ENCODE data around the gene PCDHGC3. TPM values are rescaled to one million over a fixed set of nuclear protein-coding genes. Genes with fewer than 3 reads are reported as not detected.

PCDHGC3 gene
- total RNA-seq, 1 donor from 2014 or later: 14.7 TPM

GRCh38 chr5:141484641-141485311 is 9.0 kb downstream of the PCDHGC3 start, which contains the start of gene PCDHGC4:
PCDHGC4 (plus strand) TSS chr5:141485030; CDS start chr5:141485174, 144 bp downstream.
- peaks cover 43% of the 10 kb centered on the region for H3K27me3 ChIP-seq
- peaks cover 4% of the 10 kb centered on the region for H3K27me3 Mint-ChIP-seq (ENCODE audit: insufficient read depth, low read depth)
- peaks cover 31% of the 10 kb centered on the region for H3K4me1 Mint-ChIP-seq
- no peak within 1 kb of the TSS for H3K27ac Mint-ChIP-seq
- H3F3A ChIP-seq (ENCODE audit: low read depth): peaks cover 28% of the 10 kb centered on the region
- H3K4me3 ChIP-seq: peak within 1 kb of the TSS; percentile 80
- H2AFZ ChIP-seq (replicated peaks): peak within 1 kb of the TSS; percentile 72
- peaks cover 21% of the 10 kb centered on the region for H3K4me1 ChIP-seq
- H3K36me3 Mint-ChIP-seq: peaks cover 74% of the 10 kb centered on the region
- H3K9ac ChIP-seq: peak within 1 kb of the TSS; percentile 33
- DNase-seq (ENCODE audit: low spot score): peak; percentile 94
- H4K20me1 ChIP-seq (ENCODE audit: low read depth): peaks cover 60% of the 10 kb centered on the region
- H3K27ac ChIP-seq: no peak within 1 kb of the TSS
- no peaks in the 10 kb centered on the region for H3K9me3 ChIP-seq (ENCODE audit: low read depth)
- peak within 1 kb of the TSS; percentile 100 for H3K4me2 ChIP-seq
- H3K9me3 Mint-ChIP-seq: peaks cover 76% of the 10 kb centered on the region
- H3K36me3 ChIP-seq: no peaks in the 10 kb centered on the region
- H3K4me3 Mint-ChIP-seq: peak within 1 kb of the TSS; percentile 66
- peaks cover 40% of the 10 kb centered on the region for H3K79me2 ChIP-seq (ENCODE audit: low read depth)
- TF ChIP-seq EZH2 (IDR thresholded peaks at IDR 0.05) (peak; percentile 22), EZH2phosphoT487 (IDR thresholded peaks at IDR 0.05) (no peak)
- TF ChIP-seq, protein P1, sequence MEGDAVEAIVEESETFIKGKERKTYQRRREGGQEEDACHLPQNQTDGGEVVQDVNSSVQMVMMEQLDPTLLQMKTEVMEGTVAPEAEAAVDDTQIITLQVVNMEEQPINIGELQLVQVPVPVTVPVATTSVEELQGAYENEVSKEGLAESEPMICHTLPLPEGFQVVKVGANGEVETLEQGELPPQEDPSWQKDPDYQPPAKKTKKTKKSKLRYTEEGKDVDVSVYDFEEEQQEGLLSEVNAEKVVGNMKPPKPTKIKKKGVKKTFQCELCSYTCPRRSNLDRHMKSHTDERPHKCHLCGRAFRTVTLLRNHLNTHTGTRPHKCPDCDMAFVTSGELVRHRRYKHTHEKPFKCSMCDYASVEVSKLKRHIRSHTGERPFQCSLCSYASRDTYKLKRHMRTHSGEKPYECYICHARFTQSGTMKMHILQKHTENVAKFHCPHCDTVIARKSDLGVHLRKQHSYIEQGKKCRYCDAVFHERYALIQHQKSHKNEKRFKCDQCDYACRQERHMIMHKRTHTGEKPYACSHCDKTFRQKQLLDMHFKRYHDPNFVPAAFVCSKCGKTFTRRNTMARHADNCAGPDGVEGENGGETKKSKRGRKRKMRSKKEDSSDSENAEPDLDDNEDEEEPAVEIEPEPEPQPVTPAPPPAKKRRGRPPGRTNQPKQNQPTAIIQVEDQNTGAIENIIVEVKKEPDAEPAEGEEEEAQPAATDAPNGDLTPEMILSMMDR (IDR thresholded peaks at IDR 0.05): no peak

GRCh38 chr5:141485321-141486055 is 9.7 kb downstream of the PCDHGC3 start:
- H3K4me3 Mint-ChIP-seq: peak overlapping the region; percentile 66
- peak overlapping the region; percentile 33 for H3K9ac ChIP-seq

DNA sequence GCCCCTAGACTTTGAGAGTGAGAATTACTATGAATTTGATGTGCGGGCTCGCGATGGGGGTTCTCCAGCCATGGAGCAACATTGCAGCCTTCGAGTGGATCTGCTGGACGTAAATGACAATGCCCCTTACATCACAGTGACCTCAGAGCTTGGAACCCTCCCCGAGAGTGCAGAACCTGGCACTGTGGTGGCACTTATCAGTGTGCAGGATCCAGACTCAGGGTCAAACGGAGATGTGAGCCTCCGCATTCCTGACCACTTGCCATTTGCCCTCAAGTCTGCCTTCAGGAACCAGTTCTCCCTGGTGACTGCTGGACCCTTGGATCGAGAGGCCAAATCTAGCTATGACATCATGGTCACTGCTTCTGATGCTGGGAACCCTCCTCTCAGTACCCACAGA is 10.3 kb downstream of the PCDHGC3 start:
- H3K27ac ChIP-seq: no peak overlapping the region
- TF ChIP-seq, protein P1 (IDR thresholded peaks at IDR 0.05): no peak
- no peak for TF ChIP-seq EZH2phosphoT487 (IDR thresholded peaks at IDR 0.05)
- no peak for TF ChIP-seq EZH2 (IDR thresholded peaks at IDR 0.05)
- H3K79me2 ChIP-seq (ENCODE audit: low read depth): peaks cover 40% of the 10 kb centered on the region
- no peak for DNase-seq (ENCODE audit: low spot score)
- H3K9me3 ChIP-seq (ENCODE audit: low read depth): no peaks in the 10 kb centered on the region
- Mint-ChIP-seq H3K4me1 (peaks cover 31% of the 10 kb centered on the region), H3K27ac (no peak overlapping the region), H3K36me3 (peaks cover 76% of the 10 kb centered on the region), H3K9me3 (peaks cover 79% of the 10 kb centered on the region), H3K4me3 (peak overlapping the region; percentile 33), H3K27me3 (ENCODE audit: insufficient read depth, low read depth) (peaks cover 4% of the 10 kb centered on the region)
- no peaks in the 10 kb centered on the region for H3K36me3 ChIP-seq
- H3F3A ChIP-seq (ENCODE audit: low read depth): peaks cover 28% of the 10 kb centered on the region
- H3K4me1 ChIP-seq: peaks cover 21% of the 10 kb centered on the region
- H2AFZ ChIP-seq (replicated peaks): no peak overlapping the region
- H3K9ac ChIP-seq: no peak overlapping the region
- H3K27me3 ChIP-seq: peaks cover 56% of the 10 kb centered on the region
- peak overlapping the region; percentile 100 for H3K4me2 ChIP-seq
- H4K20me1 ChIP-seq (ENCODE audit: low read depth): peaks cover 61% of the 10 kb centered on the region
- peak overlapping the region; percentile 80 for H3K4me3 ChIP-seq

More at GRCh38 chr5:141485321-141486055, 9.7 kb downstream of the PCDHGC3 start:
- peak; percentile 38 for DNase-seq (ENCODE audit: low spot score)
- peaks cover 28% of the 10 kb centered on the region for H3F3A ChIP-seq (ENCODE audit: low read depth)
- H3K79me2 ChIP-seq (ENCODE audit: low read depth): peaks cover 40% of the 10 kb centered on the region
- H3K36me3 ChIP-seq: no peaks in the 10 kb centered on the region
- peaks cover 50% of the 10 kb centered on the region for H3K27me3 ChIP-seq
- no peaks in the 10 kb centered on the region for H3K9me3 ChIP-seq (ENCODE audit: low read depth)
- peak overlapping the region; percentile 80 for H3K4me3 ChIP-seq
- H3K27me3 Mint-ChIP-seq (ENCODE audit: insufficient read depth, low read depth): peaks cover 4% of the 10 kb centered on the region
- peak overlapping the region; percentile 72 for H2AFZ ChIP-seq (replicated peaks)
- H3K4me1 Mint-ChIP-seq: peaks cover 31% of the 10 kb centered on the region
- H3K27ac Mint-ChIP-seq: no peak overlapping the region
- peaks cover 60% of the 10 kb centered on the region for H4K20me1 ChIP-seq (ENCODE audit: low read depth)
- H3K36me3 Mint-ChIP-seq: peaks cover 76% of the 10 kb centered on the region
- peaks cover 79% of the 10 kb centered on the region for H3K9me3 Mint-ChIP-seq
- peak overlapping the region; percentile 100 for H3K4me2 ChIP-seq
- TF ChIP-seq, protein P1 (IDR thresholded peaks at IDR 0.05): no peak
- no peak for TF ChIP-seq EZH2 (IDR thresholded peaks at IDR 0.05)
- no peak for TF ChIP-seq EZH2phosphoT487 (IDR thresholded peaks at IDR 0.05)
- no peak overlapping the region for H3K27ac ChIP-seq
- H3K4me1 ChIP-seq: peaks cover 21% of the 10 kb centered on the region

Measured in neural progenitor cell (in vitro differentiated cells).